ENCODE results near the gene ALDH3A2.
"Not testable (repeated sequence)": the region's sequence is repeated elsewhere in the genome, so short reads cannot be mapped to it uniquely, and the experiment has no call there.

Gene ALDH3A2

GRCh38 chr17:19651451-19652238 lies 3.1 kb downstream of the ALDH3A2 start:
- no peak for DNase-seq

GRCh38 chr17:19652595-19652994 lies 4.0 kb downstream of the ALDH3A2 start:
- DNase-seq = no peak

- DNase-seq = no peak
Measured at GRCh38 chr17:19654342-19654886, 5.9 kb downstream of the ALDH3A2 start.

GRCh38 chr17:19654896-19655295 lies 6.3 kb downstream of the ALDH3A2 start:
- DNase-seq = no peak

GRCh38 chr17:19656336-19656735 lies 7.8 kb downstream of the ALDH3A2 start:
- no peak for DNase-seq

- no peak for DNase-seq
Measured at GRCh38 chr17:19656851-19657581, 8.5 kb downstream of the ALDH3A2 start.

GRCh38 chr17:19659366-19660177 lies 11.0 kb downstream of the ALDH3A2 start:
- DNase-seq = no peak

- no peak for DNase-seq
Measured at GRCh38 chr17:19660219-19660870, 11.8 kb downstream of the ALDH3A2 start.

- no peak for DNase-seq
Measured at GRCh38 chr17:19661121-19661520, 12.6 kb downstream of the ALDH3A2 start.

- no peak for DNase-seq
Measured at GRCh38 chr17:19663097-19663496, 14.5 kb downstream of the ALDH3A2 start.

GRCh38 chr17:19664136-19664820 lies 15.7 kb downstream of the ALDH3A2 start:
- no peak for DNase-seq

GRCh38 chr17:19664821-19665181 lies 16.2 kb downstream of the ALDH3A2 start:
- DNase-seq = no peak

- not testable (repeated sequence) for DNase-seq
Measured at GRCh38 chr17:19669680-19670079, 21.1 kb downstream of the ALDH3A2 start.

- no peak for DNase-seq
Measured at GRCh38 chr17:19670908-19671307, 22.4 kb downstream of the ALDH3A2 start.

- DNase-seq = no peak
Measured at GRCh38 chr17:19671433-19671832, 22.9 kb downstream of the ALDH3A2 start.

- no peak for DNase-seq
Measured at GRCh38 chr17:19672009-19672750, 23.6 kb downstream of the ALDH3A2 start.

GRCh38 chr17:19673623-19674022 lies 25.1 kb downstream of the ALDH3A2 start:
- no peak for DNase-seq

GRCh38 chr17:19676896-19677295 lies 28.3 kb downstream of the ALDH3A2 start:
- no peak for DNase-seq

GRCh38 chr17:19677736-19678379 lies 29.3 kb downstream of the ALDH3A2 start:
- DNase-seq = no peak

GRCh38 chr17:19678581-19679453 lies 30.3 kb downstream of the ALDH3A2 start:
- no peak for DNase-seq

All from NCI-H2171 (cell line).